GM12874 (cell line): Measurements from ENCODE around the gene ZNF783.

Experiments used
- TF ChIP-seq, protein P1 (sequence below): IDR thresholded peaks from 2 replicates; pipeline ENCODE4 v1.5.1; 2011; ENCODE audit warnings: low read depth, mild to moderate bottlenecking, control low read depth, low read length, moderate library complexity; ENCODE audit not compliant: insufficient read depth

Gene ZNF783

DNA sequence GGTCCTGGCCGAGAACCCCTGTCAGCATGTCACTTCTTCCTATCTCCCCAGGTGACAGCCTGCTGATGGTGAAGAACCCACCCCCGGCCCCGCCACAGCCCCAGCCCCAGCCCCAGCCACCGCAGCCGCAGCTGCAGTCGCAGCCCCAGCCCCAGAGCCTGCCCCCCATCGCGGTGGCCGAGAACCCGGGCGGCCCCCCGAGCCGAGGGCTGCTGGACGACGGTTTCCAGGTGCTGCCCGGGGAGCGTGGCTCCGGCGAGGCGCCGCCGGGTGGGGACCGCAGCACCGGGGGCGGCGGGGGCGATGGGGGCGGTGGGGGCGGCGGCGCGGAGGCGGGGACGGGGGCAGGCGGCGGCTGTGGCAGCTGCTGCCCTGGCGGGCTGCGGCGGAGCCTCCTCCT is 38.2 kb upstream of the ZNF783 start:
- TF ChIP-seq, protein P1, sequence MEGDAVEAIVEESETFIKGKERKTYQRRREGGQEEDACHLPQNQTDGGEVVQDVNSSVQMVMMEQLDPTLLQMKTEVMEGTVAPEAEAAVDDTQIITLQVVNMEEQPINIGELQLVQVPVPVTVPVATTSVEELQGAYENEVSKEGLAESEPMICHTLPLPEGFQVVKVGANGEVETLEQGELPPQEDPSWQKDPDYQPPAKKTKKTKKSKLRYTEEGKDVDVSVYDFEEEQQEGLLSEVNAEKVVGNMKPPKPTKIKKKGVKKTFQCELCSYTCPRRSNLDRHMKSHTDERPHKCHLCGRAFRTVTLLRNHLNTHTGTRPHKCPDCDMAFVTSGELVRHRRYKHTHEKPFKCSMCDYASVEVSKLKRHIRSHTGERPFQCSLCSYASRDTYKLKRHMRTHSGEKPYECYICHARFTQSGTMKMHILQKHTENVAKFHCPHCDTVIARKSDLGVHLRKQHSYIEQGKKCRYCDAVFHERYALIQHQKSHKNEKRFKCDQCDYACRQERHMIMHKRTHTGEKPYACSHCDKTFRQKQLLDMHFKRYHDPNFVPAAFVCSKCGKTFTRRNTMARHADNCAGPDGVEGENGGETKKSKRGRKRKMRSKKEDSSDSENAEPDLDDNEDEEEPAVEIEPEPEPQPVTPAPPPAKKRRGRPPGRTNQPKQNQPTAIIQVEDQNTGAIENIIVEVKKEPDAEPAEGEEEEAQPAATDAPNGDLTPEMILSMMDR, result no peak

DNA sequence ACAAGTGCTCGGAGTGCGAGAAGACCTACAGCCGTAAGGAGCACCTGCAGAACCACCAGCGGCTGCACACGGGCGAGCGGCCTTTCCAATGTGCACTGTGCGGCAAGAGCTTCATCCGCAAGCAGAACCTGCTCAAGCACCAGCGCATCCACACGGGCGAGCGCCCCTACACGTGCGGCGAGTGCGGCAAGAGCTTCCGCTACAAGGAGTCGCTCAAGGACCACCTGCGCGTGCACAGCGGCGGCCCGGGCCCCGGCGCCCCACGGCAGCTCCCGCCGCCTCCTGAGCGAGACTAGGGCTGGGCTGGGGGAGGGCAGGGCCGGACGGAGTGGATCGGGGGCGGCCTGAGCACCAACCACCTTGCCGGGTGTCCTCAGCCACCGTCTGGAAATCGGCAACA is 37.6 kb upstream of the ZNF783 start:
- TF ChIP-seq, protein P1, result no peak

DNA sequence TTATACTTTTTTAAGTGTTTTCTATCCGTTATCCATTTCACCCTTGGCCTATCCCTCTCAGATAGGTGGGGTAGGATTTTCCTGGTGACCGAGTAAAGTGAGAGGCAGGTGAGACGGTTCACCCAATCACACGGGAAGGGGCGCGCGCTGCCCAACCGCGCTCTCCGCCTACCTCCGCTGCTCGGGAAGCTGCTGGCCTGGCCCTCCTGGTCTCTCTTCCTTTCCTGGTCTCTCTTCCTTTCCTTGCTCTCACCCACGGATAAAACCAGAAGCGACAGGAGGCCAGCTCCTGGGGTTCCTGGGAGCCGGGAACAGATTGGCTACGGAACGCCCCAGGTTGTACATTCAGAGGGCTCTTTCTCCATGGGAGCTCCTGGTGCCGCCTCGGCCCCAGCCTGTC is 36.9 kb upstream of the ZNF783 start:
- TF ChIP-seq, protein P1, result no peak

DNA sequence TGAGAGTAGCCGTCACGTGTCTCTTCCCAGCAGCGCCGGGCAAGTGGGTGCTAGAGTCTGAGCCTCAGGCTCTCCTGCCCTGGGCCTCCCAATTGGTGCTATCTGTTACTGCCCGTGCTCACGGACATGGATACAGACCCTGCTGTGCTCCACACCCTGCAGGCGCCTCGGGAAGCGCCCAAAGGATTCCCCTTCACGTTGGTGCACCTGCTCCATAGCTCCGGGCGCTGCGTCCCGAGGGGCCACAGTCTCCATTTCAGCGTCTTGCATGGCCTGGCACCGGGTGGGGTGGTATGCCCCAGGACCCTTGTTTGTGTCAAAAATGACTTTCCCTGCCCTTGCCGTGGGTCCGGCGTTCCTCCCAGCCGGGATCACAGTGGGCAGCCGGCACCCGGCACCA is 36.3 kb upstream of the ZNF783 start:
- TF ChIP-seq, protein P1, result no peak

DNA sequence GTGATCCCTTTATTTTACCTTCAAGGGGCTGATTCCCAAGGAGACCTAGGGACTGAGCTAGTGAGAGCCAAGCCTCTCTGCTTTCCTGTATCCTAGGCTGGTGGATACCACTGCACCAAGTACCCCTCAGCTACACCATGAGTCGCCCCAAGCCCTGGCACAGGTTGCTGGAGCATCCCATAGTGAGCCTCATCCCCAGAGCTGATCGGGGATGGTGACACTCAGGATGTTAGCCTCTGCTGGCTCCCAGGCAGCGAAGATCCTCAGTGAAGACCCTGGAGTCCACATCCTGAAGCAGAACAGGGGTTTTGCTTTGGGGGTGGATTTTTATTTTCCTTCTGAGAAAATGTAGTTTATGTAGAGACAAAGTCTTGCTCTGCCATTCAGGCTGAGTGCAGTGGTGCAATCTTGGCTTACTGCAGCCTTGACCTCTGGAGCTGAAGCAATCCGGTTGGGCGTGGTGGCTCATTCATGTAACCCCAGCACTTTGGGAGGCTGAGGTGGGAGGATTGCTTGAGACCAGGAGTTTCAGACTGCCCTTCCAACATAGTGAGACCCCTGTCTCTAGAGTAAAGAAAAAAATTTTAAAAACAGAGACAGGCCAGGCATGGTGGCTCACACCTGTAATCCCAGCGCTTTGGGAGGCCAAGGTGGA is 35.0 kb upstream of the ZNF783 start:
- TF ChIP-seq, protein P1, result no peak

DNA sequence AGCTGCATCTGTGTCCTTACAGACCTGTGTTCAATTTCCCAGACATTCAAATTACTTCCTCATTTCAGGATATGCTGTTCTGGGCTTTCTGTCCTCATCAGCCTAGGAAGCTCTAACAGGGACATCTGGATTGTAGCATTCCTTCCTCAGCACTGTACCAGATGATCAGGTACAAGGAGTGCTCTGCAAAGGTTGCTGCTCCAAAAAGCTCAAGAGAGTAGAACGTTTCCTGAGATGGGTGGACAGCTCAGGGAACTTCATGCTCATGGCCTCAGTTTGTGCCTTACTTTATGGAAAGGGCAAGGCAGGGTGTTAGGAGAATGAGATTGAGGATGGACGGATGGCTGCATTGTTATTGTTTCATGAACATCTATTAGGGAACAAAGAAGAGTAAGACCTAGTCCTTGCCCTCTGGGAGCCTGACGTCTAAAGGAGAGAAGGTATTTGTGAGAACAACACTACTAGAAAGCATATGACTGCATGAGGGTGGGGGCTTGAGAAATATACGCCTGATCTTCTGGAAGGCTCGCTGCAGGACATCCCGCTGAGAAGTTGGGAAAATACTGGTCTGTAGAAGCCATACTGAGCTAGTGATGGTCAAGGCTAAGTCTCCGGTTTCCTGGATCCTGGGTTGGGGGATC is 33.0 kb upstream of the ZNF783 start:
- TF ChIP-seq, protein P1, result no peak

DNA sequence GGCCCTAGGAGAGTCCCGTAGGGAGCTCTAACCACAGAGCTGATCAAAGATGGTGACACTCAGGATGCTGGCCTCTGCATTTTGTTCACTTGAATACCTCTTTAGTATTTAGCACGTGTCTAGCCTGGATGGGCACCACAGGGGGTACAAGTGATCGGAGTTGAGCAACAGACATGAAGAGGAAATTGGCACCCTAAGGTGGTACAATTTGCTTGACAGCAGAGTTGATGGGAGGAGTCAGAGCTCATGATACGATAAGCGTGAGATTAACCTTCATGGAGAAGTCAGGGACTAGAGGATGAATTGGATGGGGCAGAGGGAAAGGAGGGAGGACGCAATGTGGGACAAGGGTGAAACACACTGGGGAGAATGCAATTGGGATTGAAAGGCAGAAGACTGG is 32.5 kb upstream of the ZNF783 start:
- TF ChIP-seq, protein P1, result no peak
